ENCODE measurements around the gene TST. TPM values are rescaled to one million over a fixed set of nuclear protein-coding genes. Genes with fewer than 3 reads are reported as not detected.

The TST gene
- total and polyA plus RNA-seq, 7 donors, result 18.4 to 46.9 (median 24.1) TPM

DNA sequence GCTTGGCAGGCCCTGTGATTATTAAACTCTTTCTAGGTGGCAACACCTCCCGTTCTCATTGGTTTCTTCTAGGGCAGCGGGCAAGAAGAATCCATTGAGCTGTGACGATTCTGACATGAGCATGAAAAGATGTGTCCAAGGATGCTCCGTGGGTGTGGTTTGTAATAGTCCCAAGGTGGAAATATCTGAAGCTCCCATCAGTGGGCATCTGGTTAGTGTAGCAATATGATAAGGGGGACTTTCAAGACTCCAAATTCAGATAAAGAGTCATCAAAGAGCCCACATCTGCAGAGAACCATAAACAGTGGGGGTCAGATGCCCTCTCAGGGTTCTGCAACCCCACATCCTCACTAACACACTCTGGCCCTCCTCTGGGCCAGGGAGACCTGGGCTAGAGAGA, 42.6 kb downstream of the TST start:
- TF ChIP-seq, protein P1, sequence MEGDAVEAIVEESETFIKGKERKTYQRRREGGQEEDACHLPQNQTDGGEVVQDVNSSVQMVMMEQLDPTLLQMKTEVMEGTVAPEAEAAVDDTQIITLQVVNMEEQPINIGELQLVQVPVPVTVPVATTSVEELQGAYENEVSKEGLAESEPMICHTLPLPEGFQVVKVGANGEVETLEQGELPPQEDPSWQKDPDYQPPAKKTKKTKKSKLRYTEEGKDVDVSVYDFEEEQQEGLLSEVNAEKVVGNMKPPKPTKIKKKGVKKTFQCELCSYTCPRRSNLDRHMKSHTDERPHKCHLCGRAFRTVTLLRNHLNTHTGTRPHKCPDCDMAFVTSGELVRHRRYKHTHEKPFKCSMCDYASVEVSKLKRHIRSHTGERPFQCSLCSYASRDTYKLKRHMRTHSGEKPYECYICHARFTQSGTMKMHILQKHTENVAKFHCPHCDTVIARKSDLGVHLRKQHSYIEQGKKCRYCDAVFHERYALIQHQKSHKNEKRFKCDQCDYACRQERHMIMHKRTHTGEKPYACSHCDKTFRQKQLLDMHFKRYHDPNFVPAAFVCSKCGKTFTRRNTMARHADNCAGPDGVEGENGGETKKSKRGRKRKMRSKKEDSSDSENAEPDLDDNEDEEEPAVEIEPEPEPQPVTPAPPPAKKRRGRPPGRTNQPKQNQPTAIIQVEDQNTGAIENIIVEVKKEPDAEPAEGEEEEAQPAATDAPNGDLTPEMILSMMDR (IDR thresholded peaks at IDR 0.05), result no peak
- DNase-seq, result no peak
- Histone ChIP-seq H3K36me3 (ENCODE audit: insufficient read depth in 1 of 2, low read depth in 1 of 2) (no peaks in the 10 kb centered on the region), H3K27ac (no peak overlapping the region), H3K4me1 (peaks cover 4% of the 10 kb centered on the region), H3K9me3 (no peaks in the 10 kb centered on the region), H3K27me3 (ENCODE audit: insufficient read depth in 3 of 3, low read length in 2 of 3) (peaks cover 0 to 8% (median 3%) of the 10 kb centered on the region in 3 donors), H3K4me3 (no peak overlapping the region)
- intact Hi-C loops (cut with DNase I), result loop anchor here (2.0 to 10.0 kb wide), 5 partner anchors 119 to 432 kb away; no protein-coding TSS in a partner anchor
- WGBS, 3 donors, result 82 to 88% (median 86%) methylated on average over 4 of the region's 4 CpGs
- no peak for ATAC-seq

DNA sequence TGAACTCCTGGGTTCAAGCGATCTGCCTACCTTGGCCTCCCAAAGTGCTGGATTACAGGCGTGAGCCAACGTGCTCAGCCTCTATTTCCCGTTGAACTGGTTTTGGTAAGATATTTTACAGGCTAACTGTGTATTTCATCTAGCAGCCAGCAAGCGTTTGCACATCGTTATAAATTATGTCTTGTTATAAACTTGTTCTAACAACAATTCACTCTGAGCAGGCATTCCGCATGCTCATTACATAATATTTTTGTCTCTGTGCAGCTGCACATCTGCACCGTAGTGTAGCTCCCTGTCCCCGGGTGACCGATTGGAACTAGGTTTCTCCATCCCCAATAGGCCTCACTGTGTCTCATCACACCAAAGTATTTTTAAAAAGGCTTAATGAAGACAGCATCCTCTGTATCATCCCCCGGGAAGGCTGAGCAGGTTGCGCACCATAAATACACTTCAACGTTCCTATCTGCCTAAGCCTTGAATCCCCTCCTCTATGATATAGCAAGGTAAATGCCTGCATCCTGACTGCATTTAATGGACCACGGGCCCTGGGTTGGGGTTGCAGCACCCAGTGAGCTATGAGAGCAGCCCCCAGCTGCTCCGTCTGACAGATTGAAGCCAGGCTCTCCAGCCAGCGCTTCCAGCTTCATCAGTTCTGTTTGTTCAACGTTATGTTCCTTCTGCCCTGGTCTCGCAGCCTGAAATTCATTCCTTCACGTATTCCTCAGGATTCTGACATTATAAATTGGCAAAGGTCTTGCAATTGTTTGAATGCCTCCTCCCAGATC, 47.7 kb downstream of the TST start:
- H3K36me3 ChIP-seq (ENCODE audit: insufficient read depth in 1 of 2, low read depth in 1 of 2), result no peaks in the 10 kb centered on the region
- H3K4me3 ChIP-seq, result no peak overlapping the region
- H3K27ac ChIP-seq, result no peak overlapping the region
- H3K27me3 ChIP-seq (ENCODE audit: insufficient read depth in 3 of 3, low read length in 2 of 3), result peaks cover 0 to 6% (median 0%) of the 10 kb centered on the region in 3 donors
- no peak for DNase-seq
- no peaks in the 10 kb centered on the region for H3K9me3 ChIP-seq
- no peaks in the 10 kb centered on the region for H3K4me1 ChIP-seq
- TF ChIP-seq, protein P1 (IDR thresholded peaks at IDR 0.05), result no peak
- WGBS, 3 donors, result 57 to 65% (median 62%) methylated on average over 19 of the region's 19 CpGs
- no peak for ATAC-seq
- intact Hi-C loops (cut with DNase I), result loop anchor here in 1 of 2 donors (10.0 kb wide), 1 partner anchor 117 kb away; no protein-coding TSS in a partner anchor

DNA sequence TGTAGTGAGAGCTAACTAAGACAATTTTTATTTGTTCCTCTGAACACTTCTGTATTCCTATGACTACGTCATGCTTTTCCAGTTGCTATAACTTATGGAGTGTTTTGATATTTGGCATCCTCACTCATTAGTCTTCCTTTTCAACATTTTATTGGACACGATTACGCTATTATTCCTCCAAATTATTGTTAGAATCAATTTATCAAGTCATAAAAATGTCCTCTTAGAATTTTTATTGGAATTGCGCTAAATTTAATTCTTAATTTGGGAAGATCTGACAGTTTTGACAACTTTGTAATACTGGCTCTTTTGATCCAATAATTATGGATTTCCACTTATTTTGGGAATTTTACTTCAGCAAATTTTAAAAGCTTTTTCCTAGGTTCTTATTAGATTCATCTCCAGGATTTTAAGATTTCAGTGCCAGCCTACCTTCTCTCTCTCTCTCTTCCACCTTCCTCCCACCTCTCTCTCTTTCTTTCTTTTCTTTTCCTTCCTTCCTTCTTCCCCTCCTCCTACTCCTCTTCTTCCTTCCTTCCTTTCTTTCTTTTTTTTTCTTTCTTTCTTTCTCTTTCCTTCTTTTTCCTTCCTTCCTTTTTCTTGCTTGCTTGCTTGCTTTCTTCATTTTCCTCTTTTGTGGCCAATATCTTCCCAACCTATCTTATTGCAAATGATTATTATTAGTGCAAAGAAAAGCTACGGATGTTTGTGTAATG, 50.8 kb downstream of the TST start:
- intact Hi-C loops (cut with DNase I), result no loop called here
- TF ChIP-seq, protein P1 (IDR thresholded peaks at IDR 0.05), result no peak
- Histone ChIP-seq H3K4me1 (no peaks in the 10 kb centered on the region), H3K27ac (no peak overlapping the region), H3K9me3 (no peaks in the 10 kb centered on the region), H3K27me3 (ENCODE audit: insufficient read depth in 3 of 3, low read length in 2 of 3) (peaks cover 0 to 6% (median 1%) of the 10 kb centered on the region in 3 donors), H3K36me3 (ENCODE audit: insufficient read depth in 1 of 2, low read depth in 1 of 2) (no peaks in the 10 kb centered on the region), H3K4me3 (no peak overlapping the region)
- DNase-seq, result no peak
- WGBS, 3 donors, result 90 to 93% (median 91%) methylated on average over 5 of the region's 5 CpGs
- no peak for ATAC-seq

DNA sequence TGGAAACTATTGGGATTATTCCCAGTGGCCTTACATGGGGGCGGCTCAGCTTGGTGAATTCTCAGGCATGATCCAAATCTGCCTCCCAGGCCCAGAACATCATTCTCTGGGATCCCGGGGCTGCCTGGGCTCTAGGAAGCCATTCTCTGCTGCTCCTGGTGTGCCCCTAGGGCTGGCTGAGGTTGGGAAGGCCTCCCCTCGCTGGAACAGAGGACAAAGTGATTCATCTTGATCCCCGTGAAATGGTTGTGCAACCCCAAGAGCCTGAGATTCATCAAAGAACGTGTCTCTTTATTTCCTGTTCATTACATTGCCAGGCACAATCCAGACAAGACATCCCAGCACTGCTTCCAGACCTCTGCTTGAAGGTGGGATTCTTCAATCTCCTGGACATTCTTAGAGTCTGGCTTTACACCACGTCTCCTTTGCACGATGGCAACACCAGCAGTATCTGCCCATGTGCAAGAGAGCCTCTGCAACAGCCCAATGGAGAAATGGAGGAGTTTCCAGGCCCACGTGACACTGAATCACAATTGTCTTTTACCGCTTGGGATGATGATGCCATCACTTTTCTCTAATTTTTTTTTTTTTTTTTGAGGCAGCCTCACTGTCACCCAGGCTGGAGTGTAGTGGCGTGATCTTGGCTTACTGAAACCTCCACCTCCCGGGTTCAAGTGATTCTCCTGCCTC, 52.3 kb downstream of the TST start:
- ATAC-seq (no peak), DNase-seq (no peak)
- Histone ChIP-seq H3K36me3 (ENCODE audit: insufficient read depth in 1 of 2, low read depth in 1 of 2) (no peaks in the 10 kb centered on the region), H3K27me3 (ENCODE audit: insufficient read depth in 3 of 3, low read length in 2 of 3) (peaks cover 0 to 6% (median 1%) of the 10 kb centered on the region in 3 donors), H3K4me1 (no peaks in the 10 kb centered on the region), H3K4me3 (no peak overlapping the region), H3K9me3 (no peaks in the 10 kb centered on the region), H3K27ac (no peak overlapping the region)
- TF ChIP-seq, protein P1 (IDR thresholded peaks at IDR 0.05), result no peak
- intact Hi-C loops (cut with DNase I), result no loop called here
- 55 to 74% (median 56%) methylated on average over 11 of the region's 11 CpGs for WGBS, 3 donors

Measured in psoas muscle (tissue), 8 donors.